Measurements from ENCODE around the gene BEST2. TPM values are rescaled to one million over a fixed set of nuclear protein-coding genes. Genes with fewer than 3 reads are reported as not detected.
A peak's percentile ranks its signal among the peaks of the same experiment; 100 is the strongest.

Gene BEST2
- total RNA-seq, 1 donor from 2014 or later, result not detected

- no peaks in the 10 kb centered on the region for H3K27me3 ChIP-seq
- no peak for DNase-seq
- peak; percentile 26 for ATAC-seq
- no peaks in the 10 kb centered on the region for H3K9me3 ChIP-seq
- no peak for TF ChIP-seq CTCF (IDR thresholded peaks at IDR 0.05)
- H3K4me1 ChIP-seq, result peaks cover 21% of the 10 kb centered on the region
- peak overlapping the region; percentile 90 for H3K4me3 ChIP-seq
- peaks cover 18% of the 10 kb centered on the region for H3K36me3 ChIP-seq
- intact Hi-C loops (cut with DNase I), result no loop called here
- H3K27ac ChIP-seq, result peak overlapping the region; percentile 68
These were observed 49.4 kb downstream of the BEST2 start for GRCh38 chr19:12800923-12801465.

- DNase-seq (peak; percentile 92), ATAC-seq (peak; percentile 91)
- Histone ChIP-seq H3K27me3 (no peaks in the 10 kb centered on the region), H3K36me3 (peaks cover 18% of the 10 kb centered on the region), H3K4me1 (peaks cover 16% of the 10 kb centered on the region), H3K27ac (peak within 1 kb of the TSS; percentile 68), H3K9me3 (no peaks in the 10 kb centered on the region), H3K4me3 (peak within 1 kb of the TSS; percentile 90)
- intact Hi-C loops (cut with DNase I), result no loop called here
- no peak for TF ChIP-seq CTCF (IDR thresholded peaks at IDR 0.05)
These were observed 50.1 kb downstream of the BEST2 start, which contains the start of the genes PRDX2 and THSD8 for GRCh38 chr19:12801466-12802266. Gene PRDX2, minus strand, starts transcription at chr19:12801800. Its CDS starts 539 bp downstream, at chr19:12801261. Gene THSD8, plus strand, starts transcription at chr19:12802069. Its CDS starts 3 bp downstream, at chr19:12802072.

- Histone ChIP-seq H3K4me3 (peak overlapping the region; percentile 90), H3K9me3 (no peaks in the 10 kb centered on the region), H3K36me3 (peaks cover 18% of the 10 kb centered on the region), H3K4me1 (peaks cover 22% of the 10 kb centered on the region), H3K27ac (peak overlapping the region; percentile 68), H3K27me3 (no peaks in the 10 kb centered on the region)
- ATAC-seq, result no peak
- DNase-seq, result no peak
- intact Hi-C loops (cut with DNase I), result no loop called here
- no peak for TF ChIP-seq CTCF (IDR thresholded peaks at IDR 0.05)
These were observed 50.9 kb downstream of the BEST2 start for GRCh38 chr19:12802267-12803106.

- peaks cover 22% of the 10 kb centered on the region for H3K4me1 ChIP-seq
These were observed 52.5 kb downstream of the BEST2 start for GRCh38 chr19:12804051-12804450.

More at GRCh38 chr19:12804051-12804450, 52.5 kb downstream of the BEST2 start:
- ATAC-seq (no peak), DNase-seq (no peak)
- Histone ChIP-seq H3K9me3 (no peaks in the 10 kb centered on the region), H3K4me3 (no peak overlapping the region), H3K27me3 (no peaks in the 10 kb centered on the region), H3K36me3 (peaks cover 10% of the 10 kb centered on the region), H3K27ac (no peak overlapping the region)
- TF ChIP-seq CTCF (IDR thresholded peaks at IDR 0.05), result no peak
- intact Hi-C loops (cut with DNase I), result no loop called here
